Measurements from ENCODE around the gene RIMKLB. TPM values are rescaled to one million over a fixed set of nuclear protein-coding genes. Genes with fewer than 3 reads are reported as not detected.

RIMKLB gene
- total RNA-seq, 1 experiment from 2014 or later: 87.7 TPM

GRCh38 chr12:8680533-8680932 lies 17.3 kb upstream of the RIMKLB start:
- H3K9me3 ChIP-seq (ENCODE audit: control insufficient read depth, low read depth, low read length): no peaks in the 10 kb centered on the region
- H4K8ac ChIP-seq (replicated peaks; ENCODE audit: insufficient read length, low read depth, low read length): no peak overlapping the region
- H3K27me3 Mint-ChIP-seq (ENCODE audit: low read depth): no peaks in the 10 kb centered on the region
- no peak for DNase-seq
- H2AK5ac ChIP-seq (ENCODE audit: insufficient read length, low read length): no peak overlapping the region
- no peak overlapping the region for H2BK15ac ChIP-seq (ENCODE audit: low read depth, low read length)
- H3K56ac ChIP-seq (ENCODE audit: insufficient read length, low read depth, low read length): no peak overlapping the region
- no peak overlapping the region for H2BK120ac ChIP-seq (ENCODE audit: low read depth, low read length, poor library complexity, severe bottlenecking)
- no peaks in the 10 kb centered on the region for H3K23me2 ChIP-seq (ENCODE audit: insufficient read length, low read depth, low read length, poor library complexity, severe bottlenecking)
- no peak overlapping the region for H3K18ac ChIP-seq (ENCODE audit: insufficient read length, low read depth, low read length)
- H4K91ac ChIP-seq (ENCODE audit: insufficient read length, low read depth, low read length): no peak overlapping the region
- H3K23ac ChIP-seq (ENCODE audit: insufficient read length, low read depth, low read length): no peak overlapping the region
- H2BK5ac ChIP-seq (ENCODE audit: insufficient read length, low read length): no peak overlapping the region
- no peaks in the 10 kb centered on the region for H3K79me2 ChIP-seq (ENCODE audit: insufficient read depth, low read length)
- peak; percentile 47; the same call in 2 of the 3 replicates for TF ChIP-seq CTCF (conservative IDR thresholded peaks at IDR 0.05)
- H4K20me1 ChIP-seq (ENCODE audit: control insufficient read depth, insufficient read depth, insufficient read length): no peaks in the 10 kb centered on the region
- peak overlapping the region; percentile 2 for H2BK12ac ChIP-seq (ENCODE audit: insufficient read length, low read depth, low read length)
- H3K14ac ChIP-seq (ENCODE audit: insufficient read depth, low read length): no peak overlapping the region
- peaks cover 4 to 11% (median 7%) of the 10 kb centered on the region in 3 experiments; a peak in 5 of 7 replicates for H3K36me3 Mint-ChIP-seq (ENCODE audit: insufficient read depth in 1 of 3, low read depth in 3 of 3)
- no peak overlapping the region for H3T11ph ChIP-seq (ENCODE audit: low read length)
- H3K4me1 Mint-ChIP-seq: peaks cover 21 to 25% of the 10 kb centered on the region in 2 experiments
- no peaks in the 10 kb centered on the region for H3K79me1 ChIP-seq (ENCODE audit: insufficient read depth, low read depth, low read length, poor library complexity, severe bottlenecking)
- H3K4me2 ChIP-seq (ENCODE audit: insufficient read depth, insufficient read length, low read length): peak overlapping the region; percentile 59
- H2BK20ac ChIP-seq (ENCODE audit: low read depth, low read length, poor library complexity, severe bottlenecking): no peak overlapping the region
- H3K4me3 Mint-ChIP-seq: no peak overlapping the region; a peak in 1 of 5 replicates
- no peak overlapping the region for H2AFZ ChIP-seq (ENCODE audit: low read length)
- peak overlapping the region in 2 of 3 experiments; percentile 7 to 88; a peak in 3 of 7 replicates for H3K27ac Mint-ChIP-seq
- H3K27me3 ChIP-seq (ENCODE audit: insufficient read depth, low read length): no peaks in the 10 kb centered on the region
- H3K4ac ChIP-seq (ENCODE audit: low read depth, low read length): no peak overlapping the region
- H3K9me3 Mint-ChIP-seq: peaks cover 6 to 9% of the 10 kb centered on the region in 2 experiments; a peak in 4 of 5 replicates
- H3K27ac ChIP-seq (ENCODE audit: insufficient read length, low read depth, low read length): peak overlapping the region; percentile 49
- peaks cover 5% of the 10 kb centered on the region; the same call in 1 of the 2 replicates for H3K4me1 ChIP-seq (ENCODE audit: insufficient read depth, low read length)
- H4K5ac ChIP-seq (ENCODE audit: insufficient read length, low read depth, low read length): no peak overlapping the region
- WGBS (ENCODE audit: extremely low coverage, insufficient read length, low lambda C conversion rate): no CpG with 5 or more reads among the region's 9 CpGs
- no peak overlapping the region for H3K9ac ChIP-seq (ENCODE audit: extremely low read depth, insufficient read length, low read length)

All from H9 (cell line).